SK-N-MC (cell line): ENCODE results near the gene HSPBAP1.

Source experiments
- EZH2 ChIP-seq: fragments of 200-600 bp; sonication (generic); IDR thresholded peaks from one replicate; pipeline ENCODE4 v1.6.1; 2017; ENCODE audit warnings: antibody characterized with exemption
- POLR2AphosphoS5 ChIP-seq: IDR thresholded peaks from 2 replicates; pipeline ENCODE4 v1.6.1; 2012; ENCODE audit warnings: mild to moderate bottlenecking, low read depth, low read length, borderline replicate concordance

- TF ChIP-seq EZH2 (no peak), POLR2AphosphoS5 (no peak)
Measured at GRCh38 chr3:122782804-122783203, 10.8 kb downstream of the HSPBAP1 start.
